Mucosa of rectum (tissue), 2 donors: Measurements from ENCODE around the gene MAGEA3.
"Not testable (repeated sequence)": the region's sequence is repeated elsewhere in the genome, so short reads cannot be mapped to it uniquely, and the experiment has no call there.

Source experiments
- H3K27ac ChIP-seq, 2 donors: one replicate each; pipeline ENCODE4 v1.7.0; 2013; ENCODE audit warnings: inconsistent platforms in 2 of 2, low read depth in 2 of 2, low read length in 2 of 2
- H3K27me3 ChIP-seq, 2 donors: one replicate each; pipeline ENCODE4 v1.7.0; 2013; ENCODE audit warnings: low read length in 2 of 2; ENCODE audit not compliant: control insufficient read depth in 2 of 2, insufficient read depth in 2 of 2
- H3K36me3 ChIP-seq, 2 donors: one replicate each; pipeline ENCODE4 v1.7.0; 2013; ENCODE audit warnings: low read length in 2 of 2; ENCODE audit not compliant: control insufficient read depth in 2 of 2, insufficient read depth in 2 of 2
- H3K4me1 ChIP-seq, 2 donors: one replicate each; pipeline ENCODE4 v1.7.0; 2013; ENCODE audit warnings: low read length in 2 of 2, mild to moderate bottlenecking in 1 of 2; ENCODE audit not compliant: control insufficient read depth in 2 of 2, insufficient read depth in 2 of 2
- H3K4me3 ChIP-seq, 2 donors: one replicate each; pipeline ENCODE4 v1.7.0; 2013; ENCODE audit warnings: low read length in 2 of 2
- H3K9ac ChIP-seq, 2 donors: one replicate each; pipeline ENCODE4 v1.7.0; 2013; ENCODE audit warnings: low read length in 2 of 2, low read depth in 1 of 2, mild to moderate bottlenecking in 1 of 2
- H3K9me3 ChIP-seq, 2 donors: one replicate each; pipeline ENCODE4 v1.7.0; 2013; ENCODE audit warnings: low read length in 2 of 2; ENCODE audit not compliant: control insufficient read depth in 2 of 2
- donor health status: healthy.
- donor health status: Normal muscosa, but diverticular disease.

Gene MAGEA3

DNA sequence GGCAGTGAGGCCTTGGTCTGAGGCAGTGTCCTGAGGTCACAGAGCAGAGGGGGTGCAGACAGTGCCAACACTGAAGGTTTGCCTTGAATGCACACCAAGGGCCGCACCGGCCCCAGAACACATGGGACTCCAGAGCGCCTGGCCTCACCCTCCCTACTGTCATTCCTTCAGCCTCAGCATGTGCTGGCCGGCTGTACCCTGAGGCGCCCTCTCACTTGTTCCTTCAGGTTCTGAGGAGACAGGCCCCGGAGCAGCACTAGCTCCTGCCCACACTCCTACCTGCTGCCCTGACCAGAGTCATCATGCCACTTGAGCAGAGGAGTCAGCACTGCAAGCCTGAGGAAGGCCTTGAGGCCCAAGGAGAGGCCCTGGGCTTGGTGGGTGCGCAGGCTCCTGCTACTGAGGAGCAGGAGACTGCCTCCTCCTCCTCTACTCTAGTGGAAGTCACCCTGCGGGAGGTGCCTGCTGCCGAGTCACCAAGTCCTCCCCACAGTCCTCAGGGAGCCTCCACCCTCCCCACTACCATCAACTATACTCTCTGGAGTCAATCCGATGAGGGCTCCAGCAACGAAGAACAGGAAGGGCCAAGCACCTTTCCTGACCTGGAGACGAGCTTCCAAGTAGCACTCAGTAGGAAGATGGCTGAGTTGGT, 37.4 kb downstream of the MAGEA3 start:
- no peaks in the 10 kb centered on the region for H3K36me3 ChIP-seq
- no peaks in the 10 kb centered on the region for H3K27me3 ChIP-seq
- H3K9me3 ChIP-seq, result no peaks in the 10 kb centered on the region
- no peak overlapping the region for H3K27ac ChIP-seq
- H3K4me3 ChIP-seq, result no peak overlapping the region
- H3K9ac ChIP-seq, result no peak overlapping the region
- H3K4me1 ChIP-seq, result no peaks in the 10 kb centered on the region

DNA sequence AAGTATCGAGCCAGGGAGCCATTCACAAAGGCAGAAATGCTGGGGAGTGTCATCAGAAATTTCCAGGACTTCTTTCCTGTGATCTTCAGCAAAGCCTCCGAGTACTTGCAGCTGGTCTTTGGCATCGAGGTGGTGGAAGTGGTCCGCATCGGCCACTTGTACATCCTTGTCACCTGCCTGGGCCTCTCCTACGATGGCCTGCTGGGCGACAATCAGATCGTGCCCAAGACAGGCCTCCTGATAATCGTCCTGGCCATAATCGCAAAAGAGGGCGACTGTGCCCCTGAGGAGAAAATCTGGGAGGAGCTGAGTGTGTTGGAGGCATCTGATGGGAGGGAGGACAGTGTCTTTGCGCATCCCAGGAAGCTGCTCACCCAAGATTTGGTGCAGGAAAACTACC, 37.9 kb downstream of the MAGEA3 start:
- not testable (repeated sequence) for H3K36me3 ChIP-seq, H3K9me3 ChIP-seq, H3K27me3 ChIP-seq, H3K4me1 ChIP-seq, H3K4me3 ChIP-seq, H3K9ac ChIP-seq, H3K27ac ChIP-seq

DNA sequence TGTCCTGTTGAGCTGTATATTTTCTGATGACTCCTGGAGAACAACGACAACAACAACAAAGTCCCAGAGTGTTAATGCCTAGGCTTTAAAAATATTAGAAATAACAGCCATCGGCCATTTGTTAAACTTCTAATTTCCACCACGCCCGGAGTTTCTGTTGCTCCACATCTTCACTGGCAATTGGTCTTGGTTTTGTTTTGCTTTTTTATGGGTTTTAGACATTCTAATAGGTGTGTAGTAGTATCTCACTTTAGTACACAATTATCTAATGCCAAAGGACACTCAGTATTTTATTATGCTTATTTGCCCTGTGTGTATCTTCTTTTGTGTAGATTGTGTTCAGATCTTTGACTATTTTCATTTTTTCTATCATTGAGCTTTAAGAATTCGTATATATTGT, 40.0 kb downstream of the MAGEA3 start:
- Histone ChIP-seq H3K27ac (no peak overlapping the region), H3K36me3 (no peaks in the 10 kb centered on the region), H3K4me3 (no peak overlapping the region), H3K9me3 (no peaks in the 10 kb centered on the region), H3K9ac (no peak overlapping the region), H3K4me1 (no peaks in the 10 kb centered on the region), H3K27me3 (no peaks in the 10 kb centered on the region)
